Measurements from ENCODE around the gene GJB3.
"Not testable (repeated sequence)": the region's sequence is repeated elsewhere in the genome, so short reads cannot be mapped to it uniquely, and the experiment has no call there.

- TF ChIP-seq CTCF (IDR thresholded peaks at IDR 0.05; ENCODE audit: low read depth, low read length, poor library complexity, severe bottlenecking); EZH2phosphoT487 (IDR thresholded peaks at IDR 0.05; ENCODE audit: borderline replicate concordance, low read length): not testable (repeated sequence)
These were observed 7.9 kb upstream of the GJB3 start for GRCh38 chr1:34773114-34773513.
